HUDEP-2 (cell line): ENCODE measurements around the gene RADIL.
A peak's percentile ranks its signal among the peaks of the same experiment; 100 is the strongest.

Source experiments
- DNase-seq, 76 experiments: peaks; one replicate each; lab custom pipeline; 2025; ENCODE audit not compliant: unreplicated experiment in 76 of 76; lab: John Stamatoyannopoulos, UW

RADIL gene

DNA sequence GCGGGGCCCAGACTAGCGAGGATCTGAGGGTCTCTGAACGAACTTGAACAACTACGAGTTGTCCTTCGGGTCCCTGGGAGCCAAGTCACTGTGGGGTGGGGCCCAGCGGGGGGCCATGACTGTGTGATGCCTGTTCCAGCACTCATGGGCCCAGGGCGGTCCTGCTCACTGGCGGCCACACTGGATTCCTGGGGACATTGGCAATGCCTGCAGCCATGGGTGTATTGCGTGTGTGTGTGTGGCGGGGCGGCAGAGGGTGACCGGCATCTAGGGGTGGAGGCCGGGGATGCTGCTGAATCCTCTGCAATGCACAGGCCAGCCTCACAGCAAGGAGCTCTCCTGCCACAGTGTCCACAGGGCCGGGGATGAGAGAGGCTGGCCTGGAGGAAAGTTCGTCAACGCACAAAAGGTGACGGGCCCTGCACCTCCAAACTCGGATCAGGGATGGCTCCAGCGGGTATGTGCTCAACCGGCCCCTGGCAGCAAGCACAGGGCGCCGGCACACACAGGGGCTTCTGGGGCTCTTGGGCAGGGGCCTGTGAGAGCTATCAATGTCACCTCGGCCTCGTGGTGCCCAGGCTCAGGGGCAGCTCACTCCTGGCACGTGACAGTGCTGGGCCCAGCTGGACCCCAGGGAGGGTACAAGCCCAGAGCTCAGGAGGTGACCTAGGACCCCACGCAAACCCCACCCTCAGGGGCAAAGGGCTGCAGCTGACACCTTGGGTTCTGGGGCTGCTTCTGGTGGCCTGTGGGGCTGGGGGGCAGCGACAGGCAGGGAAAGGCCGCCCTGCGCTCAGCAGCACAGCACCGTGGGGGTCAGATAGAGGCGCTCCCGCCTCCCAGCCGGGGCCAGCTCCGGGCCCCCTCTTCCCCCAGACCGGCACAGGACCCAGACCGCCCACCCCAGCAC, 49.6 kb downstream of the RADIL start:
- DNase-seq, result no peak

DNA sequence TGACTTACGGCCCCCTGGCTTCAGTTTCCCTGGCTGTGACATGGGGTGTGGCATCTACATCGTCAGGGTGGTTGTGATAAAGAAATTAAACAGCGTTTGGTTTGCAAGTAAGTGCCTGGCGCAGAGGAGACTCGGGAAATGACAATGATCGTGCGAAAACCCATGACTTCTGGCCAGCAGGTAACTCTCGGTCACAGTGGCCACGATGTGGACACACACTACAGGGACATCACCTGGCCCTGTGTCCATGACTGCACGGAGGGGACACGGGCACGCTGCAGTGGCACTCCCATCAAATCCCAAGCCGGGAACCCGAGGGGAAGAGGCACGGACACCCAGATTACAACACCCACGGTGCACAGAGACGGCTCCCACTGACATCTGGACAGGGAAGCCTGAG, 50.3 kb downstream of the RADIL start:
- no peak for DNase-seq

DNA sequence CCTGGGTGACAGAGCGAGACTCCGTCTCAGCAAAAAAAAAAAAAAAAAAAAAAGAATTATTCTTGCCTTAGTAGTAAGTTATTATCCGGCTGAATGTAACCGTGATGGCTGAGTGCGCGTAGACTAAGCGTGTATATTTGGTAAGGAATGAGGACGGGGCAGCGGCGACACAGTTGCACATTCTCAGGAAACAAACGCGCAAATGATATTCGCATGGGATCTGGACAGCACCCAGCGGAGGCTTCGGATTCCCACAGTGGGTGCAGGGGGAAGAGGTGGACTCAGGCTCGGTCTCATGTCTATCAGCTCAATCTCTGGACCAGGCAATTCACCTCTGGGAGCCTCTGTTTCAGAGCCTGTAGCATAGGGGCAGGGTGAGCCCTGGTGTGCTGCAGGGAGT, 50.8 kb downstream of the RADIL start:
- DNase-seq, result no peak

DNA sequence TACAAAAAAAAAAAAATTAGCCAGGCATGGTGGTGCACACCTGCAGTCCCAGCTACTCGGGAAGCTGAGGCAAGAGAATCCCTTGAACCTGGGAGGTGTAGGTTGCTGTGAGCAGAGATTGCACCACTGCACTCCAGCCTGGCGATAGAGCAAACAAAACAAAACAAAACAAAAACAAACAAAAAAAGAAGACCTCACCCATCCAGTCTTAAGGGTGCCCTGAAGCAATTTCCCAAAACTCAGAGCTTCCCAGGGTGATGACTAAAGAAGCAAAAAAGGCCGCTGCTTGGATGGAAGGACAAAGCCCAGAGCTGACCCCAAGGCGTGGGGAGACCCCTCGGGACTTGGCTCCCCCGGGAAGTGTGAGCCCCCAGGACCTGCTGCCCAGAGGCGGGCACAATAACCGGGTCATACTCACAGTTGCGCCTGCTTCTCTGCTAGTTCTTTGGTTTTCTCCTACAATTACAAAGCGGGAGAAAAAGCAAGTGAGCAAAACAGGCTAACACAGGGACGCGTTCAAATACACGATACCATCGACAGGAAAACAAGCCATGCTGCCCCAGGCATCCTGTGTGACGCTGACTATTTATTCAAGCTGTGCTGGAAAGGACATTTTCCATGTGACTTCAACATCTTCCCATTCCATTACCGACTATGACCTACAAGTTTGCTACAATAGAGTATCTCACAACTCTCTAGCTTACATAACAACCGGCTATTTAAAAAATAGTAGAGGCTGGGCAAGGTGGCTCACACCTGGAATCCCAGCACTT, 51.6 kb downstream of the RADIL start:
- DNase-seq, result no peak

DNA sequence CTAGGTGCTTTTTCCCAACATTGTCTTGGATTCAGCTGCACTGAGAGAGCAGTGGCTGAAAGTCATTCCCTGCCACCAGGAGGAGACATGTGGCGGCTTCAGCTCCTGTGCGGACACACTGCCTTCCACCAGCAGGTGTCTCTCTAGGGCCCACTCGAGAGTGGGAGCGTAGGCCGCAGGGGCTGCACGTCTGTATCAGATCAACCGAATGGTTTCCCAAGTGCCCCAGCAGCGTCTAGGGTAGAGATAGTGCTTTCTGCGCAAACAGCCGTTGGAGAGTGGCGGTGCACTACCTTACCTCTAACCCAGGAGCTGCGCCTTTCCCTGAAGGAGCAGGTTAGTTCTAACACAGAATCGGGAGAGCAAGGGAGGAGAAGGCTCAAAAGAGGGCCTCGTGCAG, 53.3 kb downstream of the RADIL start:
- peak in 71 of 76 experiments; percentile 7 to 83 (median 56) for DNase-seq

DNA sequence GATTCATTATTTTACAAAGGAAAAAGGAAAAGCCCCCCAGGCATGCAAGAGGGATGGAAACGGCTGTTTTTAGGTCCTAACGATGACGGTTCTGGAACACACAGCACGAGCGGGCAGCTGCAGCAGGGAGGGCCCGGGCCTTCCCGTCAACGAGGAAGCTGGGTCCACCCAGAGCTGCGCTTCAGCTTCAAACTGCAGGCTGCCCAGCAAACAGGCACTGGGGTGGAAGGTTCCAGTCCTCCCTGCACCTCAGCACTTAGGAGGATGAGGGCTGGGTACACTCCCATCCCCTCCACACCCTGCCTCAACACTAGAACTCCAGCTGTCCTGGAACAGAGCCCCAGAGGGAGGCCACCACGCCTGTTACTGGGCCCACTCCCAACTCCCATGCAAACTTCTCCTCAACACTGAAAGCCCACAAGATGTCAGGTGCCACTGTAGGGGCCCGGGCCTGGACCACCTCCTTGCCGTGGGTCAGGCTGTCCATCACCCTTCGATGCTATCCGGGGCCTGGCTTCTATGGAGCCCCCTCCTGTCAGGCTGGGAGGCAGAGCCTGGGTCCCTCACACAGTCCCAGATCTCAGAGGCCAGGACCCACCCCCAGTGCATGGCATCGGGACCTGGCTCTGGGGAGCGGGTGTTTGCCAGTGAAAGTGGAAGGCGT, 54.7 kb downstream of the RADIL start:
- DNase-seq, result no peak

DNA sequence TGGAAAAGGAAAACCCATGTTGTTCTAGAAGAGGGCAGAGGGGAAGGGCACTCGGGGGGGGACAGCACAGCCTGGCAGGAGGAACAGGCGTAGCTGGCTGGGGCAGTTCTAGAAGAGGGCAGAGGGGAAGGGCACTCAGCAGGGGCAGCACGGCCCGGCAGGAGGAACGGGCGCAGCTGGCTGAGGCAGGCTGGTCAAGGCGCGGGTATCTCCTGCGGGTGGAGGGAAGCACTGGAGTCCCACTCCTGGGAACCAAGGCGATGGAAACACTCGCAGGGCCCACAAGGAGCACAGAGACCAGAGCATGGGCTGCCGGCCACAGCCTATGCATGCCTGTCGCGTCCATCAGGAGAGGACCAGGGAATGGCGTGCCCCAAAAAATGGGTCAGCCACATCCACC, 58.4 kb downstream of the RADIL start:
- no peak for DNase-seq

DNA sequence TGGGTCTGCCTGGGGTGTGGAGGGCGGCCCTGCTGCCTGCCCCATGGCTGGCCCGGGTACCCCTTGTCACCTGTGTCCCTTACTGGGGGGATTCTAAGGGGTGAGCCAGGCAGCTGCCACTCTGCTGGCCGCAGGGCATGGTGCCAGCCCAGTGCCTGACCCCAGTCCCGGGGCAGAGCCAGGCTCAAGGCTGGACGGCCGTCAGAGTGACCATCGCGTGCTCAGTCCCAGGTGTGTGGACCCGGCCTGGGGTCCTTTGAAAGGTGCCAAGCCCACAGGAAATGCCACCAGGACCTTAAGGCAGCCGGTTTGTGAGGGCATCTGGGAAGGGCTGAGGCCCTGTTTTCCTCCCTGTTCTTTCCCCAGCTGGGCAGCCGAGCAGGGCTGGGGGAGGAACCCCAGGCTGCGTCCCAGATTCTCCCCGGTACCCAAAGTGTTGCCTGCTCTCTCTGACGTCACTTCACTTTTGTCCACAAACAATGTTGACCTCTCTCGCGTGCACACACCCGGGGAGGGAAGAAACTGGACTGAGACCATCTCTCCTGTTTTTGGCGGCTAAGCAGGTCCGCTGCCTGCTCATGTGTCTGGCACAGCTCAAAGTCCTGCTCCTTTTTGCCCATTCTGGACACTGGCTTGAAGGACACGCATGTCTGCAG, 59.3 kb downstream of the RADIL start:
- DNase-seq, result no peak

DNA sequence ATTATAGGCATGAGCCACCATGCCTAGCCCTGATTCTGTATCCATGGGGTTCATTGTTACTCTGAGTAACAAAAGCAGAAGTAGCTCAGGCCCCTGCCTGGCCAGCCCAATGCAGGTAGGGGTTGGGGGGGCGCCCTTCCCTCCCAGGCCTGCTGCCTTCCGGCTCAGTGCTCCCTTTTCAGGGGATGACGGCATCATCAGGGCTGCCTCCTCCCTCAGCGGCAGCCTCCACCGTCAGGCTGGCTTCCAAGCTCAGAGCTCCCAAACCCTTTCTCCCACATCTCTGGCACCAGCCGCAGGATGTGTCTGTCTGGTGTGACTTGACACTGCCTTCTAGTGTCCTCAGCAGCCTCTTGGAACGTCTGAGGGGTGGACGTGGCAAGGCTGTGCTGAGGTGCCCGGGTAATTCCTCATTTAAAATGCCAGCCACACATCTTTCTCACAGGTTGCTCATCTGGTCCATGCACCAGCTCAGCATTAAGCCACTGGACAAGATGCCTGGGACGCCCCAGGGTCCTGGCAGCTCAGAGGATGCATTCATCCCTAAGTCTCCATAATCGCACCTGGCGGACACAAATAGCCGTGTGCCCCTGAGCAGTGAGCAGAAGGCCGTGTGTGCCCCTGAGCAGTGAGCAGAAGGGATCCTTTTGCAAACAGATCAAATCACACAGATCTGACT, 59.9 kb downstream of the RADIL start:
- DNase-seq, result no peak

DNA sequence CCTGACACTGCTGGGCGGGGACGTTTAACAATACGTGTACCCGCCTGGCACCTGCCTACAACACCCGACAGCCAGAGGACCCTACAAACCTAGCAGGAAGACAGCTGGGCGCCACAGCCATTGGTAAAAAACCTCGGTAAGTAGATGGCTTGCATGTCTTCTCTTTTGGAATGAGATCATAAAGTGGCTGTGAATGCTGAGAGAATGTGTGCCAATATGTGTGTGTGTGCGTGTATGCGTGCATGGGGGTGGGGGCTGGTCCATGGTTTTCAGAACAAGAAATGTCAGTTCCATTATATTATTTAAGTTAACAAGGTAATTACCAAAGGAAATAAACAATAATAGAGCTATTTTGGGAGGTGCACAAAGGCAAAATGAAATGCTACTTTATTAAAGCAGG, 60.8 kb downstream of the RADIL start:
- DNase-seq, result no peak

DNA sequence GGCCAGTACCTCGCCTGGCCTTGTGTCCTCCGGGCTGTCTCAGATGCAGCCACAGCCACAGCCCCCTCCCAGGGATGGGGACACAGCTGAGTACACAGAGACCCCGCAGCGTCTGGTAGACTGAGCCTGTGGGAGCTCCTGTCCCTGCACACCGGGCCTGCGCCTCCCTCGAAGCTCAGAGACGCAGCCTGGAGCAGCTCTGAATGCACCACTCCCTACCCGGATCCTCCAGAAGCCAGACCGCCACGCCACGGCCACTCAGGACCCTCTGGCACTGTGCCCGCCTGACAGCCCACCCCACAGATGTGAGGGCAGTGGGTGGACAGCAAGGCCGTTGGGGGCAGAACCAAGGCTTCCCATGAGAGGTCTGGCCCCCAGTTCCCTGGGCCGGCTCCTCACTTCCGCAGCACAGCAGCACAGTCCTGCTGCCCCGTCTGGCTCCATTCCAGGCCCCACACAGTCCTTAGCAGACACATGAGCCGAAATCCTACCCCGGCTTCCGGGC, 62.5 kb downstream of the RADIL start:
- DNase-seq, result no peak

DNA sequence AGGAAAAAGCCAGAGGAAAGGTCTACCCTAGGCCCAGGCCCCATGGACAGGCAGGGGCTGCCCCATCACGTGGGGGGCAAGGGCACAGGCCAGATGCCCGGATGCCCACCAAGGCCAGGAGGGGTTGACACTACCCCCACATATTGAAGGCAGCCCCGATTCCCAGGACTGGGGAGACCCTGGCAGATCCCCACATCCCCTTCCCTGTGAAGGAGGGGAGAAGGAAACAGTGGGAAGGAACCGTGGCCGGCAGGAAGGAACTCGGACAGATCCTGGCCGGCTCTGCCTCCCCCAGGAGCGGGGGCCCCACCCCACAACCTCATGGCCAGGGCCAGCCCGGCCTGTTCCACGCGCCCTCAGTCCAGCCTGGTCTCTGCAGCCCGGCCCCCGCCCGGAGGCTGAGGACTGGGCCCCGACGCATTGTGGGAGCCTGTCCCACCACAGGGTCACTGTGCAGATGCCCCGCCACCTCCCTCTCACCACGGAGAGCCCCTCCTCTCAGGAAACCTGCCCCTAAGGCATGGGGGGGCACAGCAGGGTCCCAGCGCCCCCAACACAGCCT, 63.0 kb downstream of the RADIL start:
- DNase-seq, result no peak

DNA sequence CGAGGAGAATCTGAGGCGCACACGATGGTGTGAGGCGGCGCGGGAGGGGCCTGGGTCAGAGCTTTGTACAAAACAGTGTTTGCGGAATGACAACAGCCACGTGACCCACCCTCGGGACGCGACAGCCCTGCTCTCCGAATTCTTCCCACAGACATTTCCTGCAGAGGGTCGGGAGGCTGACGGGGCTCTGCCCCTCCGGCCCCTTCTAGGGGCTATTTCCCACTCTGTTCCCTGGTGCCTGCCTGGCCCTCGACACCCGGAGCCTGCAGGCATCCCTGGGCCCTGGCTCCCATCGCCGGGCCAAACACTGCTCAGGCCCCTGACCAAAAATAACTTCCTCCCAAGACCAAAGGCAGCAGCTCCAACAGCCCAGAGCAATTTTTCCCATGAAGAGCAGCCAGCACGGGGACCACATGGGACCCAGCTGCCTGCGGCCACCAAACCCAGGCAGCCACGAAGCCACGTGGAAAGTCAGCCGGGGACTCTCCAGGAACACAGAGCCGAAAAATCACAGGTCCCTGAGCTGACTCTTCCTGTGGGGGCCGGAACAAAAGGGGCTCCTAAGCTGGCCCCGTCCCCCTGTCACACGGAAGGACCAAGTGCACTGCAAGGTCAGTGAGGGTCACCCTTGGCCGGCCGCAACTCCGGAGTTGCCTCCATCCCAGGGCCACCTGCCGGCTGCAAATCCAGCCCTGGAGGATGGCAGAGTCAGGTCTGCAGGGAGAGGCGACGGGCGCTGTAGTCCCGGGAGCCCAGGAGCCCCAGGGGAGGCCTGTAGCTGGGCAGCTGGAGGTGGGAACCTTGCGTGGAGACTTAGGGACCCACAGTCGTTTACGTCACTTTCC, 63.7 kb downstream of the RADIL start:
- DNase-seq, result no peak

DNA sequence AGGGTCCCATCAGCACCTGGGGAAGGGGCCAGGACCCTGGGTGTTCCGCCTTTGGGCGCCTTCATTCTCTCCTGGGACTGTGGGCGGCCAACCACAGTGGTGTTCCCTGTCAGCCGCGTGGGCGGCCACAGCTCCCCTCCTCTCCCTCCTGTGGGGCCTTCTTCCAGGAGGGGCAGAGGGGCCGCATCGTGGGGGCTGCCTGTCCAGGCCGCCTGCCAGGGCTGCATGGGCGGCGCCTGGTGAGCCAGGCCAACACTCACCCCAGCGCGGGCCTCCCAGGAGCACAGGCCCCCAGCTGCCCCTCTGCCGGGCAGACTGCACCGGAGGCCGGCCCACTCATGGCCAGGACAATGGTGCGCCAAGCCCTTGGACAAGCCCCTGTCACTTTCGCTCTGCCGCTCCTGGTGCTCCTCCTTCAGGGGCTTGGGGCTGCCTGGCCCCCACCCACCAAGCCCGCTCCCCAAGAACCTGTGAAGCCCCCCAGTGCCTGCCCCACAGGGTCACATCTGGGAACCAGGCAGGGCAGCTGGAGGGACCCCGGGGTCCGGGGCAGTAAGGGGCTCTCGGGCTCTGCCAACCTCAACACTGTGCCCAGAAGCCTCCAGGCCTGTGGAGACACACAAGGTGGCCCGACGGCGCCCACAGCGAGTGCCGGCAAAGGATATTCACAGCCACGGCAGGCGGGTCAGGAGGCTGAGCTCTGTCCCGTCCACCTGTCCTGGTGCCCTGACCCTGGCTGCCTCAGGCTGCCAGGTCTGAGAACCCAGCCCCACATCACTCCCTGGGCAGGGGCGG, 65.3 kb downstream of the RADIL start:
- no peak for DNase-seq

DNA sequence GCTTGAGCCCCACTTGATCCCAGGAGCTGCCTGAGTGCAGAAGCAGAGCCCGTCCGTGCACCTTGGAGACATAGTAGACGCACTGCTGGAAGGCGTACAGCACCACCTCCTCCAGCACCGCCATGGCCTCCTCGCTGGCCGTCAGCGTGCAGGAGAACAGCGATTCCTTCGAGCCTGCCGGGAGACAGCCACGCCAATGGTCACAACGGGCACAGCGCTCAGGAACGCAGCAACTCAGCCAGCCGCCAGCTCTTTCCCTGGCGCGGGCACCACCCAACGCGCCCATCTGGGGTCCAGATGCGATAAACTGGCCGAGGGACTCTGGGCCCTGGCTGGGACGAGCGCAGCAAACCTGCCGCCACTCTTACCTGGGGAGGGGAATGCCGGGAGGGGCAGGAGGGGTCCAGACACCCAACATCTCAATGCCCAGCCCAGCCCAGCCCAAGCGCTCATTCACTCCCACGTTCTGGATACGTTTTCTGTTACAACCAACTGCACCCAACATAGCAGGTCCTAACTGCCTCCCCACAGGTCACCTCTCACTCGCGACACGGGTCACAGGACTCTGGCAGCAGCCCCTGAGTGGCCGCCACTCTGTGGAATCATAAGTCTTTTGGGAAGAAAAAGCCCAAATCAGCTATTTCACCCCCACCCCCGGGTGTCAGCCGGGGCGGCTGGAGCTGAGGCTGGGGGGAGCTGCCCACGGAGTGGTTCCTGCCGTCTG, 66.2 kb downstream of the RADIL start:
- DNase-seq, result no peak

DNA sequence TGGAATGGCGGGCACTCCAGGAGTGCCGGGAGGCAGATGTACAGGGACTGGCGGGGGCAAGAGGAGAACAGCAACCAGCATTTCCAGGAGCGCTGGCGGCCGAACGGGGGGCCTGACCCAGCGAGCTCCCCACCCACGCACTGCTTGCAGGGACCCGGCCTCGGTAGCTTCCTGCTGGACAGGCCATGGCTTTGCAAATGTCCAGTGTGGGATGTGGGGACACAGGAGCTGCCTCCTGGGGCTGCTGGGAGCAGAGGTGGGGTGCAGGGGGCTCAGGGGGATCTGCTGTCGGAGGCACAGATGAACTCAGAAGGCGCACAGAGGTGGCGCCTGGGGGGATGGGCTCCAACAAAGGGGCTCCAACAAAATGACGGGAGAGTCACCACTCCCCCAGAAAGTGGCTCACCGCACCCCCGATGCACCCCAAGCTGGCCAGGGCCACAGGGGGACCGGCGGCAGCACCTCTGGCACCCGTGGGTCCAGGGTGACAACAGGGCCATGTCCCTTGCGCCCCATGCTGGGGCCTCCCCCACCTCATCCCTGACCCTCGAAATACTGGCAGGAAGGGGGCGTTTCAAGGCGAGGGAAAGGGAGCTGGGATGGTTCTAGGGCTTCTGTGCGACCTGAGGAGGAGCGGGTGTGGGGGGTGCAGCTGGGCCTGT, 67.0 kb downstream of the RADIL start:
- no peak for DNase-seq
